A549 (cell line): Measurements from ENCODE around the gene SULT1A1.
"Not testable (repeated sequence)": the region's sequence is repeated elsewhere in the genome, so short reads cannot be mapped to it uniquely, and the experiment has no call there.

Experiments used
- CTCF ChIP-seq: fragments of >200 bp; sonication (Bioruptor Twin); formaldehyde crosslinking; IDR thresholded peaks from 3 replicates; pipeline ENCODE4 v1.5.1; 2016
- EHMT2 ChIP-seq: fragments of 200-600 bp; sonication (generic); IDR thresholded peaks from 2 replicates; pipeline ENCODE4 v1.6.1; 2016; ENCODE audit warnings: antibody characterized with exemption, low read depth, mild to moderate bottlenecking, moderate library complexity
- KDM1A ChIP-seq: fragments of 200-600 bp; sonication (generic); IDR thresholded peaks from 2 replicates; pipeline ENCODE4 v1.6.1; 2016; ENCODE audit warnings: low read depth, mild to moderate bottlenecking
- MAFK ChIP-seq: fragments of 450-650 bp; IDR thresholded peaks from 2 replicates; pipeline ENCODE4 v1.6.1; 2014; ENCODE audit not compliant: partially characterized antibody
- NFE2L2 ChIP-seq: fragments of 150-350 bp; conservative IDR thresholded peaks from 2 replicates; pipeline ENCODE4 v1.6.1; 2014; ENCODE audit warnings: low read length
- POLR2A ChIP-seq: IDR thresholded peaks from 2 replicates; pipeline ENCODE4 v1.6.1; 2012; ENCODE audit warnings: mild to moderate bottlenecking, low read length
- REST ChIP-seq: fragments of 200-600 bp; sonication (generic); IDR thresholded peaks from 2 replicates; pipeline ENCODE4 v1.6.1; 2016; ENCODE audit warnings: antibody characterized with exemption, mild to moderate bottlenecking, moderate library complexity
- RFX5 ChIP-seq: fragments of 450-650 bp; IDR thresholded peaks from 2 replicates; pipeline ENCODE4 v1.7.1; 2014; ENCODE audit warnings: antibody characterized with exemption, mild to moderate bottlenecking, moderate library complexity
- RNF2 ChIP-seq: fragments of 200-600 bp; sonication (generic); IDR thresholded peaks from 2 replicates; pipeline ENCODE4 v1.6.1; 2016; ENCODE audit warnings: low read depth, mild to moderate bottlenecking, antibody characterized with exemption, moderate library complexity, borderline replicate concordance
- USF2 ChIP-seq: fragments of 450-650 bp; IDR thresholded peaks from 2 replicates; pipeline ENCODE4 v1.6.1; 2014; ENCODE audit warnings: antibody characterized with exemption

- not testable (repeated sequence) for TF ChIP-seq CTCF, EHMT2, REST, RNF2, NFE2L2, KDM1A, MAFK, POLR2A, USF2, RFX5
Observed at GRCh38 chr16:28595451-28595850, 14.4 kb downstream of the SULT1A1 start.
